ENCODE data around the gene HIPK1.

DNA sequence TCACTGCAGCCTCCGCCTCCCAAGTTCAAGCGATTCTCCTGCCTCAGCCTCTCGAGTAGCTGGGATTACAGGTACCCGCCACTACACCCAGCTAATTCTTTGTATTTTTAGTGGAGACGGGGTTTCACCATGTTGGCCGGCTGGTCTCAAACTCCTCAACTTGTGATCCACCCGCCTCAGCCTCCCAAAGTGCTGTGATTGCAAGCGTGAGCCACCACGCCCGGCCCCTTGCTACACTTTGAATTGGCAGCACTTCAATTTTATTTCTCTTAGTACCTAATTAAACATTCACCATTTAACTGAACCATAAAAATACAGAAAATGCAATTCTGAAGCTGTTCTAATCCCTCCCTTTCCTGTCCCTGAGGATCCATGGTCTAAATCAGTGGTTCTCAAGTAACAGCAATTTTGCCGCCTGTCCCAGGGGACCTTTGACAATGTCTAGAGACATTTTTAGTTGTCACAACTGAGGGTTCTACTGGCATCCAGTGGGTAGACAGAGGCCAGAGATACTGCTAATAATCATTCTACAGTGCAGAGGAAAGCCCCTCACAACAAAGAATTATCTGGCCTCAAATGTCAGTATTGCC, 37.4 kb upstream of the HIPK1 start:
- TF ChIP-seq, protein P1, sequence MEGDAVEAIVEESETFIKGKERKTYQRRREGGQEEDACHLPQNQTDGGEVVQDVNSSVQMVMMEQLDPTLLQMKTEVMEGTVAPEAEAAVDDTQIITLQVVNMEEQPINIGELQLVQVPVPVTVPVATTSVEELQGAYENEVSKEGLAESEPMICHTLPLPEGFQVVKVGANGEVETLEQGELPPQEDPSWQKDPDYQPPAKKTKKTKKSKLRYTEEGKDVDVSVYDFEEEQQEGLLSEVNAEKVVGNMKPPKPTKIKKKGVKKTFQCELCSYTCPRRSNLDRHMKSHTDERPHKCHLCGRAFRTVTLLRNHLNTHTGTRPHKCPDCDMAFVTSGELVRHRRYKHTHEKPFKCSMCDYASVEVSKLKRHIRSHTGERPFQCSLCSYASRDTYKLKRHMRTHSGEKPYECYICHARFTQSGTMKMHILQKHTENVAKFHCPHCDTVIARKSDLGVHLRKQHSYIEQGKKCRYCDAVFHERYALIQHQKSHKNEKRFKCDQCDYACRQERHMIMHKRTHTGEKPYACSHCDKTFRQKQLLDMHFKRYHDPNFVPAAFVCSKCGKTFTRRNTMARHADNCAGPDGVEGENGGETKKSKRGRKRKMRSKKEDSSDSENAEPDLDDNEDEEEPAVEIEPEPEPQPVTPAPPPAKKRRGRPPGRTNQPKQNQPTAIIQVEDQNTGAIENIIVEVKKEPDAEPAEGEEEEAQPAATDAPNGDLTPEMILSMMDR (IDR thresholded peaks at IDR 0.05 in 8 of 11, conservative IDR thresholded peaks at IDR 0.05 in 3 of 11): no peak
- TF ChIP-seq POLR2A (IDR thresholded peaks at IDR 0.05): no peak

Data from spleen (tissue), 7 donors.